Stimulated activated CD4-positive, alpha-beta T cell treated with anti-CD3 and anti-CD28 coated beads, TNF-alpha, amount 100 ng/mL, for 48 hours (primary cell): ENCODE measurements around the gene DPPA3.
"Not testable (repeated sequence)": the region's sequence is repeated elsewhere in the genome, so short reads cannot be mapped to it uniquely, and the experiment has no call there.

Experiments used
- DNase-seq, 3 donors: peaks; one replicate each; pipeline ENCODE4 v3.0.0-alpha.2; 2020; ENCODE audit warnings: low read depth in 3 of 3

The DPPA3 gene

DNA sequence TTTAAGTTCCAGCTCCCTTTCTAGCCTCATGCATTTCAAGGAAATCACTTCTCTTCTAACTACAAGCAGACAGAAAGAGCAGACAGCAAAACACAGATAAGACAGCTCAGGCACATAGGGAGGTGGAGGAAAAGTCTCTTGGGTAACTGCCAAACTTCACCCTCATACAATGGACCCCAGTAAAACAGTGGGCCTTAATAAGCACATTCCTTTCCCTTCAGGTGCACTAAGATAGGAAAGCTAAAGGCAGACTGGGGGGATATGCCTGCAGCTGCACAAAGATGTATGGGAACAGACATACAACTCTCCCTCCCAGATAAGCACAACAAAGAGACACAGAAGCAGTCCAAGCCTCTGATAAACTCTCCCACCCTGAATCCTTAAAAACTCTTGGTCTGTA lies 19.8 kb downstream of the DPPA3 start:
- DNase-seq = not testable (repeated sequence)

DNA sequence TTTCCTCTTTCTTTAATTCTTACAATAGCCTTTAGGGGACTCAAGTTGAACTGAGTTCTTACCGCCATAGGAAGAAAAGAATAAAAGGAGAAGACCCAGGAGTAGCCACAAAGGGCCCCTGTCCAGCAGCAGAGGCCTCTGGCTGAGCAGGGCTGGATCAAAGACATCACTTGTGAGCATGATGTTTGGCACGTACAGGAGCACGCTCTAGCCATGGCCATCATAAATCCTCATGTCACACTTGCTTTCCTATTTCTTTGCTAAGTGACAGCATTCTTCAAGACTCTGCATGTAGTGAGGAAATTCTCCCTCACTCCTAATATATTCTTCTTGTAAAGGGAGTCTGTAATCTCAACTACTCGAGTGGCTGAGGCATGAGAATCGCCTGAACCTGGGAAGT lies 20.3 kb downstream of the DPPA3 start:
- DNase-seq = no peak

- no peak for DNase-seq
These were observed 21.8 kb downstream of the DPPA3 start for GRCh38 chr12:7732993-7733392.

- DNase-seq = no peak
These were observed 36.0 kb downstream of the DPPA3 start, which contains the start of gene CLEC4C for GRCh38 chr12:7747246-7747645. Gene CLEC4C, minus strand, starts transcription at chr12:7747375. Its CDS starts 27 bp downstream, at chr12:7747348.

GRCh38 chr12:7748852-7749251 lies 37.6 kb downstream of the DPPA3 start:
- DNase-seq = no peak

DNA sequence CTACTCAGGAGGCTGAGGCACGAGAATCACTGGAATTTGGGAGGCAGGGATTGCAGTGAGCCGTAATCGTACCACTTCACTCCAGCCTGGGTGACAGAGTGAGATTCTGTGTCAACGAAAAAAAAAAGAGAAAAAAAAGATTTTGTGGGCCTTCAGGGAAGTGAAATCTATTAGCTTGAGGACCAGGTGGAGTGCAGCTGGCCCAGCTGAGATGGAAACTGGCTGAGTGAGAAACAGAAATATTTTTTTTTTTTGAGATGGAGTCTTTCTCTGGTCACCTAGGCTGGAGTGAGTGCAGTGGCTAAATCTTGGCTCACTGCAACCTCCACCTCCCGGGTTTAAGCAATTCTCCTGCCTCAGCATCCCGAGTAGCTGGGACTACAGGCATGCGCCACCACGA lies 38.2 kb downstream of the DPPA3 start:
- no peak for DNase-seq

DNA sequence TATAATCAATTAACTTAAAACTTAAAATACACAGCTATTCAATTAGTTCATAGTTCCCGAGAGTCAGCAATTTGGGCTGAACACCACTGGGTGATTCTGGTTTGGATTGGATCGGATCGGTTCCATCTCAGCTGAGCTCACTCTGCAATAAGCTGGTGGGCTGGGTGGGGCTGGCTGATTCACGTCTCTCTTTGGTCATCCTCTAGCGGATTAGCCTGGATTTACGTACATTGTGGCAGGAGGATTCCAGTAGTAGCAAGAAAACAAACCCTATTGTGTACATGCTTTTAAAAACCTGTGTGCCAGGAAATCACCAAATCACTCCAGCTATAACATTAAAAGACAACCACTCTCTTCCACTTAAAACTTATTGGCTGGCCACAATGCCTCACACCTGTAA lies 39.1 kb downstream of the DPPA3 start:
- no peak for DNase-seq

DNA sequence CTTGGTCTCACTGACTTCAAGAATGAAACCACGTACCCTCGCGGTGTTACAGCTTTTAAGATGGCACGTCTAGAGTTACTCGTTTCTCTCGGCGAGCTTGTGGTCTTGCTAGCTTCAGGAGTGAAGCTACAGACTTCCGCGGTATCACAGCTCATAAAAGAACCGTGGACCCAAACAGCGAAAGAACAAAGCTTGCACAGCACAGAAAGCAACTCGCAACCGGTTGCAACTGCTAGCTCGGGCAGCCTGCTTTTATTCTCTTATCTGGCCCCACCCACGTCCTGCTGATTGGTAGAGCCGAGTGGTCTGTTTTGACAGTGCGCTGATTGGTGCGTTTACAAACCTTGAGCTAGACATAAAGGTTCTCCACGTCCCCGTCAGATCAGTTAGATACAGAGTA lies 40.2 kb downstream of the DPPA3 start:
- no peak for DNase-seq

- not testable (repeated sequence) for DNase-seq
These were observed 41.0 kb downstream of the DPPA3 start for GRCh38 chr12:7751941-7752922.

DNA sequence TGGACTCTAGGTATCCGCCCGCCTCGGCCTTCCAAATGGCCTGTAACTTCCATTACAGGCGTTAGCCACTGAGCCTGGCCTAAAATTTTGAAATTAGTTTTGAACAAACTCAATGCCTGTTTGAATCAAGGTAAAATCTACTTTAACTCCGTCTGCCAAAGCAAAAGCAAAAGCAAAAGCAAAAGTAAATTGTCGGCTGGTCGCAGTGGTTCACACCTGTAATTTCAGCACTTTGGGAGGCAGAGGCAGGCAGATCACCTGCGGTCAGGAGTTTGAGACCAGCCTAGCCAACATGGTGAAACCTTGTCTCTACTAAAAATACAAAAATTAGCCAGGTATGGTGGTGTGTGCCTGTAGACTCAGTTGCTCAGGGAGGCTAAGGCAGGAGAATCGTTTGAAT lies 44.4 kb downstream of the DPPA3 start:
- DNase-seq = not testable (repeated sequence)

GRCh38 chr12:7756993-7757392 lies 45.8 kb downstream of the DPPA3 start:
- DNase-seq = no peak

- no peak for DNase-seq
These were observed 47.5 kb downstream of the DPPA3 start for GRCh38 chr12:7758766-7759140.
